Uterine smooth muscle cell (primary cell): Measurements from ENCODE around the gene VWA3A. TPM values are rescaled to one million over a fixed set of nuclear protein-coding genes. Genes with fewer than 3 reads are reported as not detected.

Source experiments
- total RNA-seq: library from RNA; depleted of rRNA; stranded (reverse); fragments of >200 nt; gene quantifications from 2 replicates; pipeline ENCODE4 v1.2.3, GENCODE V29; 2014

Gene VWA3A
- 0.11 and 0.12 TPM in 2 replicates for total RNA-seq

GRCh38 chr16:22092143-22092933 is at the start of gene VWA3A:
TSS of gene VWA3A (plus strand) at chr16:22092541. CDS start at chr16:22092638, 97 bp downstream.

GRCh38 chr16:22161999-22162655 is 69.8 kb downstream of the VWA3A start, which contains the start of gene SDR42E2:
TSS of gene SDR42E2 (plus strand) at chr16:22162506. CDS start at chr16:22165583, 3,077 bp downstream.

GRCh38 chr16:22206013-22206841 is 113.9 kb downstream of the VWA3A start, which contains the start of gene EEF2K:
TSS of gene EEF2K (plus strand) at chr16:22206278. CDS start at chr16:22225730, 19,452 bp downstream.

Other genes starting within 250 kb of the VWA3A start
- gene NPIPB4, start 234.8 kb upstream of the VWA3A start, total RNA-seq = 34.2 and 43.6 TPM in 2 replicates
- 185 and 202 TPM in 2 replicates for gene UQCRC2, start 139.2 kb upstream of the VWA3A start, total RNA-seq
- gene PDZD9, start 91.4 kb upstream of the VWA3A start, total RNA-seq = not detected in 2 replicates
- gene MOSMO, start 84.4 kb upstream of the VWA3A start, total RNA-seq = 29.7 and 49.0 TPM in 2 replicates
- not detected in 2 replicates for gene SDR42E2, start 70.0 kb downstream of the VWA3A start, total RNA-seq
- gene EEF2K, start 113.7 kb downstream of the VWA3A start, total RNA-seq = 14.9 and 19.6 TPM in 2 replicates
- 54.9 and 57.4 TPM in 2 replicates for gene POLR3E, start 204.9 kb downstream of the VWA3A start, total RNA-seq